NCI-H510A treated with DMSO at 0.1 percent for 48 hours (cell line): Measurements from ENCODE around the gene PRKCB.
"Not testable (repeated sequence)": the region's sequence is repeated elsewhere in the genome, so short reads cannot be mapped to it uniquely, and the experiment has no call there.

Source experiments
- DNase-seq: peaks from one replicate; lab custom pipeline; 2025; lab: John Stamatoyannopoulos, UW

PRKCB gene

GRCh38 chr16:24009098-24009497 lies 173.3 kb downstream of the PRKCB start:
- no peak for DNase-seq

DNA sequence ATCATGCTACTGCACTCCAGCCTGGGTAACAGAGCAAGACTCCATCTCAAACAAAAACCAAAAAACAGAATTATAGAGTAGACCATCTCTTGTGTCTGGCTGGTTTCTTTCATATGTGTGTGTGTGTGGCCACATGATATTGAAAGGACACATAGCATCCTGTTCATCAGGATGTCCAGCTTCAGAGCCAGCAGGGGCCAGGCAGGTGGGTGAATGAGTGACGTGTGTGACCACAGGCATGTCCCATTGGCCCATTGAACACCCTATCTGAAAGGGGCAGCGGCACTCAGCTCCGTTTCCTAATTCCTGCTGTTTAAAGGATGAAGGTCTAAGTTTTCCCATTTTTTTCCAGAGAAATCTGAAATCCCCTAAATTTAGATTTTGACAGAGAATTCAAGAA lies 174.2 kb downstream of the PRKCB start:
- no peak for DNase-seq

GRCh38 chr16:24010440-24011089 lies 174.8 kb downstream of the PRKCB start:
- DNase-seq = peak; percentile 16

DNA sequence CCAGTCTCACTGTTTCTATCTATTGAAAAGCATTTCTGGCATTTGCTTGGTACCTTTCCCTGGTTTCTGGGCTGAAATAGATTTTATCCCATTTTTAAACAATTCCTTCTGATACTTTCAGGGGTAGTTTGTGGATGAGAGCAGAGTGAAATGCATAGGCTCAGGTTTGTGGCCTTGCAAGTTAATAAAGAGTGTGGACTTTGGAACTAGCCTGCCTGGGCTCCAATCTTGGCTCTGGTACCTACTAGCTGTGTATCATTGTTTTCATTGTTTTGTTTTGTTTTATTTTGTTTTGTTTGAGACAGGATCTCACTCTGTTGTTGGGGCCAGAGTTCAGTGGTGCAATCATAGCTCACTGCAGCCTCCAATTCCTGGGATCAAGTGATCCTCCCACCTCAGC lies 175.5 kb downstream of the PRKCB start:
- DNase-seq = no peak

DNA sequence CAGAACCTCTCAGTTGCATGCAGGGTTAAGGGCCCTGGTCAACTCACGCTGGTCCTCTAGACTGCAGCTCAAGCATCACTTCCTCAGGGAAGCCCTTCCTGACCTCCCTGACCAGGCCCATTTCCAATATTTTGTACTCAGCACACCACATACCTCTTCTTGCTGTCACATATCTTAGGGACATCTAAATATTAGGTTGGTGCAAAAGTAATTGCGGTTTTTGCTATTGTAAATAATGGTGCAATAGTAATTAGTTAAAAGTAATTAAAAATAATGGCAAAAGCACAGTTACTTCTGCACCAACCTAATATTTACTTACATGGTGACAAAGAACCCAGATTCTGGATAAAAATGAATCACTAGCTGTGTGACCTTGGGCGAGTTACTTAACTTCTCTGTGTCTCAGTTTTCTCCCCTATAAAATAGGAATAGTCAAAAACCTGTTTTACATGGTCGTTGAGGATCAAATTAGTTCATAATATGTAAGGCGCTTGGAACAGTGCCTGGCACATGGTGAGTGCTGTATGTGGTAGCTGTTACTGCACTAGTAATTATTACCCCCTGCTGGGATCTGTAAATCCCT lies 177.4 kb downstream of the PRKCB start:
- DNase-seq = no peak

DNA sequence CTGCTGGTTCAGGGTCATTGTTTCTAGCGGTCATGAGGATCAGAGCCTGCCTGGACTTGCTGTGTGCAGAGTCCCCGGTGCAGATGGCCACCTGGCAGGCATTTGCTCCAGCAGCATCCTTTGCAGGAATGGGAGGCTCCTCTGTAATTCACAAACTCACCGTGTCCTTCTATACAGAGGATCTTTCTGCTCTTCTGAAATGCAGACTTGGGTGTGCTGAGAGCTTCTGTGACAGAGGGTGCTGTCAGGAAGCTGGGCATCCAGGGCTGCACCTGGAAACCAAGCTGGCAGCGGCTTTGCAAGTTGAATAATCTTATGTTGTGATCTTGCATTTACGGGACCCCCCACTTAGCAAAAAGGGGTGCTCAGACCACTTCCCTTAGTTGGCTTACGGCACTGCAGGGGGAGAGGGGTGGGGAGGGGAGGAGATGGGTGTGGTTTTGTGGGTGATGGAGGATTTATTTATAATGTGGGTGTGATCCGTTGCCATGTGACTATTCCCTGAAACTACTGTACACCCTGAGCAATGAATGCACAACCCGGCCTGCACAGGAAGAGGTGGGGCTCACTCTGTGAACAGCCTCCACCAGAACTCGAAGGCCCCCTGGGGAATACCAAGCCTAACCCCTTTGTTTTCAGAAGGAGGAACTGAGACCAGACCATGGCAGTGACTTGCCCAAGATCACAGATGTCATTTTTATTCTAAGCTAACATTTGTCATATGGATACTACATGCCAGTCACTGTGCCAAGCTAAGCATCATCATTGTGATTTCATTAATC lies 178.3 kb downstream of the PRKCB start:
- DNase-seq = no peak

DNA sequence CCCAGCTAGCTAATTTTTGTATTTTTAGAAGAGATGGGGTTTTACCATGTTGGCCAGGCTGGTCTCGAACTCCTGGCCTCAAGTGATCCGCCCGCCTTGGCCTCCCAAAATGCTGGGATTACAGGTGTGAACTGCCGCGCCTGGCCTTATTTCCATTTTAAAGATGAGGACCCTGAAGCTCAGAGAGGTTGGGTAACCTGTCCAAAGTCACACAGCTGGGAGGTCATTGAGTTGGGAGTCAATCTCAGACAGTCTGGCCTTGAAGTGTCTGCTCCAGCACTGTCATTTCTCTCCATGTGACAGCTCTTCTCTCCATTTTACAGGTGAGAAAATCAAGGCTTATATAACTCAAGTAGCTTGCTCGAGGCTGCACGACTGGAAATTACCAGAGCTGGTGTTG lies 179.2 kb downstream of the PRKCB start:
- not testable (repeated sequence) for DNase-seq

DNA sequence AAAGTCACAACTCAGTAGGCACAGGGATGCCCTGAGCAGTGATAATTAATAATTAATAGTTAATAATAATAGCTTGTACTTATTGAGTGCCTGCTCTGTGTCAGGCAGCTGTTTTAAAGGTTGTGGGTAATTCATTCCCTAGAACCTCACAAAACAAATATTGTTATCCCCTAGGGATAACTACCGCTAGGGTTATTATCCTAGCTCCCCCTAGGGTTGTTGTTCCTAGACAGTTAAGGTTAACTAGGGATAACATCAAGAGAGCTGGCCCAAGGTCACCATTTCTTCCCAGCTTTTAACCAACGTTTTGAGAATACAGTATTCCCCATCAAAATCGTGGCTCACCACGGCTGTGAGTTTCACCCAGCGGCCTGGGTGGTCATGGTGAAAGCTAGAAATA lies 180.1 kb downstream of the PRKCB start:
- no peak for DNase-seq

GRCh38 chr16:24018485-24018884 lies 182.7 kb downstream of the PRKCB start:
- DNase-seq = no peak

GRCh38 chr16:24022797-24023196 lies 187.0 kb downstream of the PRKCB start:
- DNase-seq = no peak

DNA sequence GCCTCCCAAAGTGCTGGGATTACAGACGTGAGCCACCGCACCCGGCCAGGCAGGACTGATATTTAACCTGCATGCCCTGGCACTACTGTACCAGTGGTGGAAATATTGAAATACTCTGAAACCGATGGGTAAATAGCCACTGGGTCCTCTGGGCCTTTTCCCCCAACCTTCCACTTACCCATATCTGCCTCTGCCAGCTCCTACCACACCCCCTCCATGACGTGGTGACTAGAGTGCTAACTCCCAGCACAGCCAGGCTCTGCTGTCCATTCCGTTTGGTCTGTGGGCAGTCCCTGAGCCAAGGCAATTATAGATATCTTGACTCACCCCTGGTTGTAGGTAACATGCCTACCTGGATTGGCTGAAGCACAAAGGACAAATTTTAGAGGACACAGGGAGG lies 187.8 kb downstream of the PRKCB start:
- no peak for DNase-seq

- no peak for DNase-seq
Observed at GRCh38 chr16:24024971-24025370, 189.2 kb downstream of the PRKCB start.

DNA sequence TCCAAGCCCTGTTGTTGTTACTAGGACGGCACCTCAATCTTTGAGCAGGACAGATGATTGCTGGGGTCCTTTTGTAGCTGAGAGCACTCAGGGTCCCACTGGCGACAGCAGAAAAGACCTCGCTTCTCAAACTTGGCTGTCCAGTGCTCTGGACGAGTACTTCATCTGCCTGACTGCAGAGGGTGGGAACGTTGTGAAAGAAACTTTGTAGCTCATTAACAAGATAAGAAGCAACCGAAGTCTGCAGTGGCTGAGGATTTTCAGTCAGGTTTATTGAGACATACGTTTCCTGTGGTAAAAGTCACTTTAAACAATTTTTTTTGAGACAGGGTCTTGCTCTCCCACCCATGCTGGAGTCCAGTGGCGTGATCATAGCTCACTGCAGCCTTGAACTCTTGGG lies 191.7 kb downstream of the PRKCB start:
- DNase-seq = no peak

- DNase-seq = not testable (repeated sequence)
Observed at GRCh38 chr16:24029841-24030240, 194.1 kb downstream of the PRKCB start.

- DNase-seq = no peak
Observed at GRCh38 chr16:24035127-24035842, 199.5 kb downstream of the PRKCB start.

DNA sequence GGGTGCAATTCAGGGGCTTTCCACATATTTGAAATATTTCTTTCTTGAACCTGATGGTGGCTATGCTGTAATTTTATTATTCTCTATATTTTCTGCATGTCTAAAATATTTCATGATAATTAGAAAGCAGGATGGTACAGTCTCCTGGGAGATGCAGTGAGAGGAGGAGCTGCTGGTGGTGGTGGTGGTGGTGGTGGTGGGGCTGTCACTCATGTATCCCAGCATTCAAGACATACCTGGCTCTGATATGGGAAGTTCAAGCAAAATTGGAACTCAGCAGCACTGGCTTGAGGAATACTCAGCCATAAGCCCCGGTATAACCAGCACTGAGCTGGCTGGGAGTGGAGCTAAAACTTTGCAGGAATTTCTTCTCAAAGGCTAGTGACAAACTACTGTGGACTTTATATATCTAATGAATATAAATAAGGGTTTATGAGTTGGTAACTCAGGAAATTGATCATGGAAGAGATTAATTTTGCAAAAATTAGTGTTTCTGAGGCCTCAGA lies 200.3 kb downstream of the PRKCB start:
- no peak for DNase-seq

GRCh38 chr16:24036614-24037013 lies 200.8 kb downstream of the PRKCB start:
- DNase-seq = peak; percentile 50

GRCh38 chr16:24037335-24037734 lies 201.6 kb downstream of the PRKCB start:
- no peak for DNase-seq

- peak; percentile 52 for DNase-seq
Observed at GRCh38 chr16:24041834-24042631, 206.2 kb downstream of the PRKCB start.

DNA sequence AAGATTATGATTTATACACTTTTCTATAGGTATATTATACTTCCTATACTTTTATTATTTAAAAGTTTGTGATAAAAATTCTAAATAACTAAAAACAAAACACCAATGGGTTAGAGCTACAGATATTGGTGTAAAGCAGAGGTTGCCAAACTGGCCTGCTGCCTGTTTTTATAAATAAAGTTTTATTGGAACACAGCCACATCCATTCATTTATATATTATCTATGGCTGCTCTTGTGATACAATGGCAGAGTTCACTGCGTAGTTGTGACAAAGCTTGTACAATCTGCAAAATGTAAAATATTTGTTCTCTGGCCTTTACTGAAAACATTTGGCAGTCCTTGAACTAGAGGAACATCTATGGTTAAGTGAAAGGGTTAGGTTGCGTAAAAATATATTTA lies 208.7 kb downstream of the PRKCB start:
- no peak for DNase-seq

GRCh38 chr16:24045641-24046040 lies 209.9 kb downstream of the PRKCB start:
- DNase-seq = no peak

DNA sequence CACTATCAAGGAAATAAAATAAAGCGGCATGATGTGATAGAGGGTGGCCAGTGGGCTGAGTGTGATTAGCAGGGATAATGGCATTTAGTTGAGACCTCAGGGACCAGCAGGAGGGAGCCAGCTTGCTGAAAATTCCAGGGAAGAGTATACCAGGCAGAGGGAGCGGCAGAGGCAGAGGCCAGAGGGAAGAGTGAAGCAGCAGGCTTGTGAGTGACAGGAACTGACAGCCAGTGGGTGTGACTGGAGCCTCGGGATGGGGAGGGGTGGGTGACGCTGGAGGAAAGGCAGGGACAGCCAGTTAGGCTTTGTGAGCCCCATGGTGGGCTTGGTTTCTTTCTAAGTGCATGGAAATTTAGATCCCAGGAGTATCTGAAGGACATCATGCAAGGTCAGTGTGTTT lies 210.7 kb downstream of the PRKCB start:
- no peak for DNase-seq
